Thoracic aorta (tissue), 2 donors: ENCODE results near the gene TMEM11. TPM values are rescaled to one million over a fixed set of nuclear protein-coding genes. Genes with fewer than 3 reads are reported as not detected.
"Not testable (repeated sequence)": the region's sequence is repeated elsewhere in the genome, so short reads cannot be mapped to it uniquely, and the experiment has no call there.

Experiments
- ATAC-seq: fragments of 150-250 bp; one replicate; pipeline ENCODE4 v1.8.0; 2017; ENCODE audit warnings: low read depth; ENCODE audit not compliant: insufficient number of reproducible peaks, low FRiP score
- DNase-seq: peaks from one replicate; pipeline ENCODE4 v3.0.0-alpha.2; 2020; ENCODE audit warnings: low spot score
- H3K27ac ChIP-seq, 2 donors: fragments of 200-600 bp; sonication (generic); 1 replicate in 1 of 2; 2 replicates in 1 of 2; pipeline ENCODE4 v1.5.1; 2016; ENCODE audit warnings: mild to moderate bottlenecking in 2 of 2, moderate library complexity in 2 of 2
- H3K27me3 ChIP-seq: fragments of 200-600 bp; sonication (generic); replicated peaks from 2 replicates; pipeline ENCODE4 v1.6.0; 2016; ENCODE audit warnings: mild to moderate bottlenecking; ENCODE audit not compliant: insufficient read depth
- H3K36me3 ChIP-seq: fragments of 200-600 bp; sonication (generic); one replicate; pipeline ENCODE4 v1.5.1; 2016
- H3K4me1 ChIP-seq, 2 donors: fragments of 200-600 bp; sonication (generic); 1 replicate in 1 of 2; 2 replicates in 1 of 2; pipeline versions ENCODE4 v1.5.1 to v1.6.0; 2016; ENCODE audit warnings: low read depth in 2 of 2, mild to moderate bottlenecking in 1 of 2; ENCODE audit not compliant: control insufficient read depth in 1 of 2
- H3K4me3 ChIP-seq: fragments of 200-600 bp; sonication (generic); 2 replicates; pipeline ENCODE4 v1.5.1; 2016; ENCODE audit warnings: mild to moderate bottlenecking
- H3K9me3 ChIP-seq: fragments of 200-600 bp; sonication (generic); 2 replicates; pipeline ENCODE4 v1.5.1; 2016
- total RNA-seq, 2 donors: library from RNA; depleted of rRNA; stranded (reverse); fragments of >200 nt; gene quantifications; one replicate each; pipeline versions ENCODE4 v1.1.0 to v1.2.3, GENCODE V29; 2016
- TF ChIP-seq, protein P1 (sequence below): fragments of 200-600 bp; sonication (generic); IDR thresholded peaks from one replicate; pipeline ENCODE4 v1.5.1; 2019; ENCODE audit warnings: antibody characterized with exemption

TMEM11 gene
- total RNA-seq, 2 donors from 2014 or later = 16.2 to 18.7 TPM

DNA sequence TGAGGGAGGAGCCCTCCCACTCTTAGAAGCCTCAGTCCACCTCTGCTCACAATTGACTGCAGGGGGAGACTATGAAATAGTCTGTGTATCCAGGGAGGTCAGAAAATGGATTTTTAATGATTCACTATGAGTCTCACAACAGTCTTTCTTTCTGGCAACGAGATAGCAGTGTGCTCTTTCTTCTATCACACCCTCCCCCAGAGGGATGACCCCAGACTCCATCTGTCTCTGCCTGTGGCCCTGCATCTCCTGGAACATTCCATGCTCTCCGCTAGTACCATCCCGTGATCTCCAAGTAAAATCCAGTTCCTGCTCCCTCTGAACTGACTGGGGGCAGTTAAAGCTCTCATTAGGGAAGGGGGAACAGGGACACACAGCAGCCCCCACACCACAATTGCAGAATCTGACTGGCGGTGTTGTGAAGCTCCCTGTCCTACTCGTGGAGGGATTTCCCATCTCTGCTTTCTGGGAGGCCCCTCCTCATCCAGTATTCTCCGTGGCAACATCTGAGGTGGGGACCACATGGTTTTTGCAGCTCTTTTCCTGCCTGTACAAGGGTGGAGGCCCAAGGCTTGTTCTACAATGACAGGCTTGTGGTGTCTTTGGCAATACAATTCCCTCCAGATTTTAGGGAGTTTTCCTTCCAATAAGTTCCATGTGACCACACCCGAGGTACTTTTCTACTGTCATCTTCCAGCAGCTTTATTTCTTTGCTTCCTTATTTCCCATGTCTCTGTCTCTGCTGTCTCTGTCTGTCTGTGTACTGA is 19.8 kb upstream of the TMEM11 start:
- H3K27ac ChIP-seq = no peak overlapping the region
- ATAC-seq (no peak), DNase-seq (no peak)
- H3K27me3 ChIP-seq = no peaks in the 10 kb centered on the region
- H3K36me3 ChIP-seq = no peaks in the 10 kb centered on the region
- no peak overlapping the region for H3K4me3 ChIP-seq
- peaks cover 5% of the 10 kb centered on the region for H3K9me3 ChIP-seq
- TF ChIP-seq, protein P1, sequence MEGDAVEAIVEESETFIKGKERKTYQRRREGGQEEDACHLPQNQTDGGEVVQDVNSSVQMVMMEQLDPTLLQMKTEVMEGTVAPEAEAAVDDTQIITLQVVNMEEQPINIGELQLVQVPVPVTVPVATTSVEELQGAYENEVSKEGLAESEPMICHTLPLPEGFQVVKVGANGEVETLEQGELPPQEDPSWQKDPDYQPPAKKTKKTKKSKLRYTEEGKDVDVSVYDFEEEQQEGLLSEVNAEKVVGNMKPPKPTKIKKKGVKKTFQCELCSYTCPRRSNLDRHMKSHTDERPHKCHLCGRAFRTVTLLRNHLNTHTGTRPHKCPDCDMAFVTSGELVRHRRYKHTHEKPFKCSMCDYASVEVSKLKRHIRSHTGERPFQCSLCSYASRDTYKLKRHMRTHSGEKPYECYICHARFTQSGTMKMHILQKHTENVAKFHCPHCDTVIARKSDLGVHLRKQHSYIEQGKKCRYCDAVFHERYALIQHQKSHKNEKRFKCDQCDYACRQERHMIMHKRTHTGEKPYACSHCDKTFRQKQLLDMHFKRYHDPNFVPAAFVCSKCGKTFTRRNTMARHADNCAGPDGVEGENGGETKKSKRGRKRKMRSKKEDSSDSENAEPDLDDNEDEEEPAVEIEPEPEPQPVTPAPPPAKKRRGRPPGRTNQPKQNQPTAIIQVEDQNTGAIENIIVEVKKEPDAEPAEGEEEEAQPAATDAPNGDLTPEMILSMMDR = no peak
- H3K4me1 ChIP-seq = no peaks in the 10 kb centered on the region

DNA sequence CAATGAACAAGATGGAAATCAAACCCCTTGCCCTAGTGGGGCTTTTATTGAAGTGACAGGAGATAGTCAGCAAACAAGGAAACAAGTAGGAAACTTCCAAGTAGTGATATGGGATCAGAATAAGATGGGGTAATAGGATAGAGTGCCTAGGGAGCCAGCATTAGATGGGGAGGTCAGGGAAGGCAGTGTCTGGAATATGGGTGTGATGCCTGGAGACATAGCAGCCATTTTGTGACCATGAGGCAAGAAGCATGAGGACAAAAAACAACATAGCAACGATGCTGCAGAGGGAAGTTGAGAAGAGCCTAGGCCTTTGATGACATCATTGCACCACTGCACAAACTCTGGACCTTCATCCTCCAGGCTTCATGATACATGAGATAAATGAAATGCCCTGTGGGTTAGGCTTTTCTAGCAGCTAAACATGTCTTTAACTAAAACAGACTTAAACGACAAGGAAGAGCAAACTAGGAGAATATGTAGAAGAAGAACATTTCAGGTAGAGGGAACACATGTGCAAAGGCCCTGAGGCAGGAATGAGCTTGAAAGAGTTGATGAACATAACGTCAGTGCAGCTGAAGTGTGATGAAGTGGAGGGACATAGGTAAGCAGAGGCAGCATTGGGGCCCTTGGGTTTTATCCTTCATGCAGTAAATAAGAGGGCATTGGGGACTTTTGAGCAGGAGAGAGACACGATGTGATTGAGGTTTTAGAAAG is 18.2 kb upstream of the TMEM11 start:
- no peak overlapping the region for H3K27ac ChIP-seq
- no peaks in the 10 kb centered on the region for H3K36me3 ChIP-seq
- no peak overlapping the region for H3K4me3 ChIP-seq
- H3K9me3 ChIP-seq = peaks cover 5% of the 10 kb centered on the region
- TF ChIP-seq, protein P1 = no peak
- H3K27me3 ChIP-seq = no peaks in the 10 kb centered on the region
- no peak for DNase-seq
- no peaks in the 10 kb centered on the region for H3K4me1 ChIP-seq
- no peak for ATAC-seq

DNA sequence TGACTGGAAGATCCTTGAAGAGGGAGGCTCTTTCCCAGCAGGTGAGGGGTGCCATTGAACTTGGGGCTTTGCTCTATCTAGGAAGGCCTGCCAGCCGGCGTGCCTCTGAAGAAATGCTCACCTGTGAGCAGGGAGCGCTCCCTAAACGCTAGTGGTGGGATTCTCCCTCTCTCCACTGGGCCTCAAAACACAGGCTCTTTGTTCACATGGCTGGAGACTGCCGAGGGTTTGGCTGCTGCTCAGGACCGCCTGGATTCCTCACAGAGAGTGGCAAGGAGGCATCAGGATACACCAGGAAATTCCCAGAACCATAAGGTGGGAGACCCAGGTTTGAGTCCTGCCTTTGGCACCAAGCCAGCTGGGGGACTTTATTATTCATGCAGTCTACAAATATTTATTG is 17.6 kb upstream of the TMEM11 start:
- H3K27ac ChIP-seq = no peak overlapping the region
- no peak for ATAC-seq

DNA sequence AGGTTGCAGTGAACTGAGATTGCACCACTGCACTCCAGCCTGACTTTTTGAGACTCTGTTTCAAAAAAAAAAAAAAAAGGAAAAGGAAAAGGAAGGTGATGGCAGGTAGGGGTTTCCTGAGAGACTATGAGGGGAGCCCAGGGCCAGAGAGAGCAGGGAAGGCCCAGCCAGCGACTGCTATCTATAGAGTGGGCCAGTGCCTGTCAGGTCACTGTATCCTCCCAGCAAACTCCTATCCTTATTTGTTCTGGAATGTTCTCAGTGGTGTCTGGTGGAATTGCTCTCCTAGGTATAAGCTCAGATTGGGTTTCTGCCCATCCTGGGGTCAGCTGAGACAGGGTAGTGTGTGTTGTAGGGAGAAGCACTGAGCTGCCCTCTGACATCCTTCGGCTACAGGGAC is 14.9 kb upstream of the TMEM11 start:
- TF ChIP-seq, protein P1 = no peak
- Histone ChIP-seq H3K27me3 (no peaks in the 10 kb centered on the region), H3K4me3 (no peak overlapping the region), H3K4me1 (no peaks in the 10 kb centered on the region), H3K9me3 (peaks cover 5% of the 10 kb centered on the region), H3K27ac (no peak overlapping the region), H3K36me3 (no peaks in the 10 kb centered on the region)
- DNase-seq = no peak
- no peak for ATAC-seq

More for the DNA sequence above, 17.6 kb upstream of the TMEM11 start:
- no peak overlapping the region for H3K4me3 ChIP-seq
- H3K36me3 ChIP-seq = no peaks in the 10 kb centered on the region
- H3K4me1 ChIP-seq = no peaks in the 10 kb centered on the region
- TF ChIP-seq, protein P1 = no peak
- no peaks in the 10 kb centered on the region for H3K27me3 ChIP-seq
- DNase-seq = no peak
- H3K9me3 ChIP-seq = peaks cover 5% of the 10 kb centered on the region

DNA sequence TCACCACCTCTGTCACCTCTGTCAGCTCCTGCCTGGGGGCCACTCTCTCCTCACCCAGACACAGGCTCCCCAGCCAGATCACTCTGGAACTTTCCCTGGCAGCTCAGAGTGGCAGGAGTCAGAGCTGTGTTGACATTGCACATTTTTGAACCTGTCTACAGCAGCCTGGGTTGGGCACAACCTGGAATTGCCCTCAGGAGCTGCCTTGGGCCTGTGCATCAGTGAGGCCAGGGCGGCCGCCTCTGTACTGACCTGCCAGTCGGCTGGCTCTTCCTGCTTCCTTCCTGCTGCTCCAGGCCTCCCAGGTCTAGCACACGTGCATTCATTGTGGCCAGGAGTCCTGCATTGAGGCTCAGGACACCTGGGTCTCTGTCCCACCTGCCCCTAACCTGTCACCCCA is 14.2 kb upstream of the TMEM11 start:
- TF ChIP-seq, protein P1 = no peak
- H3K27ac ChIP-seq = no peak overlapping the region
- H3K36me3 ChIP-seq = no peaks in the 10 kb centered on the region
- DNase-seq (no peak), ATAC-seq (no peak)
- no peaks in the 10 kb centered on the region for H3K4me1 ChIP-seq
- H3K4me3 ChIP-seq = no peak overlapping the region
- no peaks in the 10 kb centered on the region for H3K27me3 ChIP-seq
- peaks cover 5% of the 10 kb centered on the region for H3K9me3 ChIP-seq

DNA sequence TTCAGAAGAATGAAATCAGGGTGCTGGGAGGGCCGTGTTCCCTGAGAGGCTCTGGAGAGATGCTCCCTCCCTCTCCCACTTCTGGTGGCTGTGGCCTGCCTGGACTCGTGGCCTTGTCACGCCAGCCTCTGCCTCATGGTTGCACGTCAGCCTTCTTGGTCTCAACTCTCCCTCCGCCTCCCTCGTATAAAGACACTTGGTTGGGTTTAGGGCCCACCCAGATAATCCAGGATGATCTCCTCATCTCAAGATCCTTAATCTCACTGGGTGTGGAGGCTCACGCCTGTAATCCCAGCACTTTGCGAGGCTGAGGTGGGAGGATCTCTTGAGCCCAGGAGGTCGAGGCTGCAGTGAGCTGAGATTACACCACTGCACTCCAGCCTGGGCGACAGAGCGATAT is 13.3 kb upstream of the TMEM11 start:
- not testable (repeated sequence) for H3K27ac ChIP-seq, H3K9me3 ChIP-seq, H3K27me3 ChIP-seq, DNase-seq, ATAC-seq, H3K4me3 ChIP-seq, H3K36me3 ChIP-seq, H3K4me1 ChIP-seq
